GM12864 (cell line): Measurements from ENCODE around the gene HPN.

Experiments
- DNase-seq: peaks from one replicate; pipeline ENCODE4 v3.0.0-alpha.2; 2011; ENCODE audit warnings: low read depth
- H3K4me3 ChIP-seq: 2 replicates; pipeline ENCODE4 v1.5.1; 2011; ENCODE audit warnings: mild to moderate bottlenecking, low read depth, low read length, control low read depth
- TF ChIP-seq, protein P1 (sequence below): IDR thresholded peaks from 2 replicates; pipeline ENCODE4 v1.5.1; 2011; ENCODE audit warnings: low read depth, mild to moderate bottlenecking, moderate library complexity, low read length, control low read depth, inconsistent platforms; ENCODE audit errors: missing control alignments

The HPN gene

DNA sequence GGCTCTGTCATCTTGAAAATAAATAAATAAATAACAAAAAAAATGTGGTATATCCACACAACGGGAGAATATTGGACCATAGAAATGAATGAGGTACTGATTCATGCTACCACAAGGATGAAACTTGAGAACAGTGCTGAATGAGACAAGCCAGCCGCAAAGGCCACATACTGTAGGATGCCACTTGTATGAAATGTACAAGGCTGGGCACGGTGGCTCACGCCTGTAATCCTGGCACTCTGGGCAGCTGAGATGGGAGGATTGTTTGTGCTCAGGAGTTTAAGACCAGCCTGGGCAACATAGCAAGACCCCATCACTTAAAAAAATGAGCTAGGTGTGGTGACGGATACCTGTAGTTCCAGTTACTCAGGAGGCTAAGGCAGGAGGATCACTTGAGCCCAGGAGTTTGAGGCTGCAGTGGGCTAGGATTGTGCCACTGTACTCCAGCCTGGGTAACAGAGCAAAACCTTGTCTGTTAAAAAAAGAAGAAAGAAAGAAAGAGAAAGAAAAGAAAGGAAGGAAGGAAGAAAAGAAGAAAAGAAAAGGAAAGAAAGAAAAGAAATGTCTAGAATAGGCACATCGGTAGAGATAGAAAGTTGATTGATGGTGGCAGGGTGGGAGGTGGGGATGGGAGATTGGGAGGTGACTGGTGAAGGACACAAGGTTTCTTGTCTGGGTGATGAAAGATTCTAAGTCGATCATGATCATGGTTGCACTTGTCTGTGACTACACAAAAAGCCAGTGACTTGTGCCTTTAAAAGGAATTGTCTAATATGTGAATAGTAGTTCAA, 20.3 kb downstream of the HPN start:
- no peak for DNase-seq
- TF ChIP-seq, protein P1, sequence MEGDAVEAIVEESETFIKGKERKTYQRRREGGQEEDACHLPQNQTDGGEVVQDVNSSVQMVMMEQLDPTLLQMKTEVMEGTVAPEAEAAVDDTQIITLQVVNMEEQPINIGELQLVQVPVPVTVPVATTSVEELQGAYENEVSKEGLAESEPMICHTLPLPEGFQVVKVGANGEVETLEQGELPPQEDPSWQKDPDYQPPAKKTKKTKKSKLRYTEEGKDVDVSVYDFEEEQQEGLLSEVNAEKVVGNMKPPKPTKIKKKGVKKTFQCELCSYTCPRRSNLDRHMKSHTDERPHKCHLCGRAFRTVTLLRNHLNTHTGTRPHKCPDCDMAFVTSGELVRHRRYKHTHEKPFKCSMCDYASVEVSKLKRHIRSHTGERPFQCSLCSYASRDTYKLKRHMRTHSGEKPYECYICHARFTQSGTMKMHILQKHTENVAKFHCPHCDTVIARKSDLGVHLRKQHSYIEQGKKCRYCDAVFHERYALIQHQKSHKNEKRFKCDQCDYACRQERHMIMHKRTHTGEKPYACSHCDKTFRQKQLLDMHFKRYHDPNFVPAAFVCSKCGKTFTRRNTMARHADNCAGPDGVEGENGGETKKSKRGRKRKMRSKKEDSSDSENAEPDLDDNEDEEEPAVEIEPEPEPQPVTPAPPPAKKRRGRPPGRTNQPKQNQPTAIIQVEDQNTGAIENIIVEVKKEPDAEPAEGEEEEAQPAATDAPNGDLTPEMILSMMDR = no peak
- no peak overlapping the region for H3K4me3 ChIP-seq

GRCh38 chr19:35062942-35063341, 21.4 kb downstream of the HPN start:
- no peak for DNase-seq
- TF ChIP-seq, protein P1 = no peak
- no peak overlapping the region for H3K4me3 ChIP-seq

GRCh38 chr19:35063940-35064818, 22.7 kb downstream of the HPN start:
- DNase-seq = no peak

GRCh38 chr19:35065574-35065973, 24.1 kb downstream of the HPN start:
- no peak overlapping the region for H3K4me3 ChIP-seq
- no peak for DNase-seq
- TF ChIP-seq, protein P1 = no peak

More at GRCh38 chr19:35063940-35064818, 22.7 kb downstream of the HPN start:
- TF ChIP-seq, protein P1 = no peak
- no peak overlapping the region for H3K4me3 ChIP-seq

- no peak for DNase-seq
- H3K4me3 ChIP-seq = no peak overlapping the region
- TF ChIP-seq, protein P1 = no peak
These were observed 24.6 kb downstream of the HPN start for GRCh38 chr19:35066121-35066520.

DNA sequence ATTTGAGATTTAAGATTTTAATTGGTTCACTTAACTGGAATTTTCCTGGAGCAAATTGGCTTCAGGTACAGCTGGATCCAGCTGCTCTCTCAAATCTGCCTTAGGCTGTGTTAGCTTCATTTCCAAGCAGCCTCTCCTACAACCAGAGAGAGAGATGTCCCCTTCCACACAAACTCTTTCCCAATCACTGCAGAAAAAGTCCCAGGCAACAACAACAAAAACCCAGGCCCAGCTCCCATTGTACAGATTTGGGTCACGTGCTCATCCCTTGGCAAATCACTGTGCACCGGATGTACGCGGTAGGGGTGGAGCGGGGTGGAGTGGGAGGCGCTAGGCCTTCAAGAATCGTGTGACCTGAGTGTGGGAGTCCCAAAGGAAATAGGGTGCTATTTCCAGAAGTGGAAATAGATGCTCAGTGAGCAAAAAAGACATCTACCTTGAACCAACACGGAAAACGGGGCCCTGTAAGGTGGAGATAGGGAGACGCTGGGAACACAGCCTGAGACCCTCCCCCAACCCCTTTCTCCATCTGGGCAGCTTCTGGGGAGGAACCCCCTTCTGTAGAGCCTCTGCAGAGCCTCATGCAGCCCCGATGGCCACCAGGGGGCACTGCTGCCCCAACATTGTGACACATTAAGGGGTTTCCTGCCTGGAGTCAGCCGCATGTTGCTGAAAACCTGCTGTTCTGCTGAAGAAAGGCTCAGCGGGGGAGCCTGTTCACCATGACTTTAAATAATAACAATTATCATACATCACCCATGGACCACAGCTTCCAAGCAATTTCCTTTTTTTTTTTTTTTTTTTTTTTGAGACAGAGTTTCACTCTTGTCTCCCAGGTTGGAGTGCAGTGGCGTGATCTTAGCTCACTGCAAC, 25.4 kb downstream of the HPN start:
- peak; percentile 79 for DNase-seq
- TF ChIP-seq, protein P1 = peak; percentile 90
- H3K4me3 ChIP-seq = no peak overlapping the region
